Measurements from ENCODE around the gene ZNF581.

DNA sequence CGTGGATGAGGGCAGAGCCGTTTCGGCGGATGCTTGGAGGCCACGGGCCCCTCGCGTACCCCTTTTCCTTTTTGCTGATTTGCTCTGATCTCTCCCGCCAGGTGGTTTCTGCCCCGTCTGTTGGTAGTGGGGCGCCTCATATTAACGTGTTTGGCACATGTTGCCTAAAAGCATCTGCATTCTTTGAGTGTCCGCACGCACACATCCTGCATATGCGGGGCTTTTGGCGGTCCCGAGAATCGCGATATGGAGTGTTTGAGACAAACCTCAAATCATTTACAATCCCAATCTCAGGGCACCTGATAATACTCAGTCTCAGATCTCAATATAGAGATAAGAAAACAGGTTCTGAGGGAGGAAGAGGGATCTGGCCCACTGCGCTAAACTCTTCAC is 12.2 kb downstream of the ZNF581 start:
- TF ChIP-seq, protein P1, sequence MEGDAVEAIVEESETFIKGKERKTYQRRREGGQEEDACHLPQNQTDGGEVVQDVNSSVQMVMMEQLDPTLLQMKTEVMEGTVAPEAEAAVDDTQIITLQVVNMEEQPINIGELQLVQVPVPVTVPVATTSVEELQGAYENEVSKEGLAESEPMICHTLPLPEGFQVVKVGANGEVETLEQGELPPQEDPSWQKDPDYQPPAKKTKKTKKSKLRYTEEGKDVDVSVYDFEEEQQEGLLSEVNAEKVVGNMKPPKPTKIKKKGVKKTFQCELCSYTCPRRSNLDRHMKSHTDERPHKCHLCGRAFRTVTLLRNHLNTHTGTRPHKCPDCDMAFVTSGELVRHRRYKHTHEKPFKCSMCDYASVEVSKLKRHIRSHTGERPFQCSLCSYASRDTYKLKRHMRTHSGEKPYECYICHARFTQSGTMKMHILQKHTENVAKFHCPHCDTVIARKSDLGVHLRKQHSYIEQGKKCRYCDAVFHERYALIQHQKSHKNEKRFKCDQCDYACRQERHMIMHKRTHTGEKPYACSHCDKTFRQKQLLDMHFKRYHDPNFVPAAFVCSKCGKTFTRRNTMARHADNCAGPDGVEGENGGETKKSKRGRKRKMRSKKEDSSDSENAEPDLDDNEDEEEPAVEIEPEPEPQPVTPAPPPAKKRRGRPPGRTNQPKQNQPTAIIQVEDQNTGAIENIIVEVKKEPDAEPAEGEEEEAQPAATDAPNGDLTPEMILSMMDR (IDR thresholded peaks at IDR 0.05; ENCODE audit: insufficient read depth, low read depth, low read length), result no peak
- no peak for TF ChIP-seq EZH2 (IDR thresholded peaks at IDR 0.05; ENCODE audit: insufficient read depth, low read length)
